DOHH2 (cell line): ENCODE data around the gene C5orf47.

Experiments
- H3F3A ChIP-seq: fragments of 200-600 bp; sonication (generic), shearing (Covaris generic); 2 replicates; pipeline ENCODE4 v1.6.0; 2016; ENCODE audit warnings: antibody characterized with exemption, mild to moderate bottlenecking; ENCODE audit not compliant: control insufficient read depth, insufficient read depth
- H3K27ac ChIP-seq: fragments of 200-600 bp; sonication (generic); 2 replicates; pipeline ENCODE4 v1.5.1; 2014; ENCODE audit warnings: low read depth, mild to moderate bottlenecking, low read length, moderate library complexity
- H3K27me3 ChIP-seq: fragments of 200-600 bp; sonication (generic); 2 replicates; pipeline ENCODE4 v1.6.1; 2014; ENCODE audit warnings: mild to moderate bottlenecking, low read length, mixed read lengths; ENCODE audit not compliant: control insufficient read depth
- H3K36me3 ChIP-seq: fragments of 200-600 bp; sonication (generic); 2 replicates; pipeline ENCODE4 v1.6.1; 2014; ENCODE audit warnings: mild to moderate bottlenecking, low read length, moderate library complexity, mixed read lengths; ENCODE audit not compliant: control insufficient read depth
- H3K4me1 ChIP-seq: fragments of 200-600 bp; sonication (generic); 2 replicates; pipeline ENCODE4 v1.6.1; 2014; ENCODE audit warnings: mild to moderate bottlenecking, low read length, mixed read lengths; ENCODE audit not compliant: control insufficient read depth
- H3K4me2 ChIP-seq: fragments of 200-600 bp; sonication (generic); 2 replicates; pipeline ENCODE4 v1.6.0; 2014; ENCODE audit warnings: mild to moderate bottlenecking, low read length, moderate library complexity
- H3K4me3 ChIP-seq: fragments of 200-600 bp; sonication (generic); 2 replicates; pipeline ENCODE4 v1.5.1; 2014; ENCODE audit warnings: mild to moderate bottlenecking, low read length, mixed read lengths
- H3K79me2 ChIP-seq: fragments of 200-600 bp; sonication (generic); 2 replicates; pipeline ENCODE4 v1.6.1; 2014; ENCODE audit warnings: mild to moderate bottlenecking, low read length, mixed read lengths; ENCODE audit not compliant: control insufficient read depth
- H3K9me2 ChIP-seq: fragments of 200-600 bp; sonication (generic); replicated peaks from 2 replicates; pipeline ENCODE4 v1.6.1; 2014; ENCODE audit warnings: mild to moderate bottlenecking, low read length, mixed read lengths; ENCODE audit not compliant: control insufficient read depth
- H3K9me3 ChIP-seq: fragments of 200-600 bp; sonication (generic); 2 replicates; pipeline ENCODE4 v1.6.1; 2014; ENCODE audit warnings: antibody characterized with exemption, low read length, mixed read lengths; ENCODE audit not compliant: control insufficient read depth, insufficient read depth
- H4K20me1 ChIP-seq: fragments of 200-600 bp; sonication (generic); 2 replicates; pipeline ENCODE4 v1.6.0; 2014; ENCODE audit warnings: low read depth, mild to moderate bottlenecking, antibody characterized with exemption, low read length, moderate library complexity; ENCODE audit not compliant: control insufficient read depth, insufficient read depth
- EZH2phosphoT487 ChIP-seq: fragments of 200-600 bp; sonication (generic); IDR thresholded peaks from 2 replicates; pipeline ENCODE4 v1.6.1; 2017; ENCODE audit warnings: borderline replicate concordance, mild to moderate bottlenecking, antibody characterized with exemption, low read length, moderate library complexity, mixed read lengths
- TF ChIP-seq, protein P1 (sequence below): fragments of 200-600 bp; sonication (generic); IDR thresholded peaks from one replicate; pipeline ENCODE4 v1.5.1; 2014; ENCODE audit warnings: antibody characterized with exemption, mild to moderate bottlenecking, low read depth, low read length; ENCODE audit not compliant: poor library complexity, severe bottlenecking

The C5orf47 gene

DNA sequence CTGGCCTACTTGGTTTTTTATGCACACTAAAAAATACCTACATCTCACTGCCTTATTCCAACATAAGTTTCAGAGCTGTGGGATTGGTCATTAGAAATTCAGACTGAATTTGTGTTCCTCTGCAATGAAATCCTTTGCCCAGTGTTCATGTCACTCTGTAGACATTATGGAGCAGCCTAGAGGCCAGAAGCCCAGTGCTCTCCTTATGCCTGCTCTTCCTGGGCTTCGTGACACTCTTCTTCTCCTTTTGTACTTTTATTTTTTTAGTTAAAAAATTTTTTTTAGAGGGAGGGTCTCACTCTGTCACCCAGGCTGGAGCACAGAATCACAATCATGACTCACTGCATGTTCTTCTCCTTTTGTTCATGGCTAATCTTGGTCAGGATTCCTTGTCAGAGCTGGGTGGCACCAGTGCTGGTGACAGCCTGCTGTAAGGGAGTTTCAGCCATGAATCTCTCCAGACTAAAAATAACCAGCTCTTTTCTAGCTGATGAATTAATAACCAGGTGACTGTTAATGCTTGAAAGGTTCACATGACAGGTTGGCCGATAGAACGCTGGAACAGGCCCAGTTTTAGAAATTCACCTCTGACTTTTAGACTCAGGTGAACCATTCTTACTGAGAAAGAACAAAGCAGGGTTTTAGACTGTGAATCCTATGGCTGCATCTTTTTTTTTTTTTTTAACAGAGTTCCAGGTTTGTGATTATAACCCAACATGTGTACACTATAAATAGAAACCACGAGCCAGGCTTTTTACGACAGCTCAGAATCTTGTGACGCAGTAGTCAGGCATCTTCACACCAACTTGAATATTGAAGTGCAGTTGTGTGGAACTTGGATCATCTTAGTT is 34.1 kb upstream of the C5orf47 start:
- no peaks in the 10 kb centered on the region for H3K9me2 ChIP-seq
- H3K4me3 ChIP-seq, result no peak overlapping the region
- no peaks in the 10 kb centered on the region for H3F3A ChIP-seq
- no peak for TF ChIP-seq EZH2phosphoT487
- TF ChIP-seq, protein P1, sequence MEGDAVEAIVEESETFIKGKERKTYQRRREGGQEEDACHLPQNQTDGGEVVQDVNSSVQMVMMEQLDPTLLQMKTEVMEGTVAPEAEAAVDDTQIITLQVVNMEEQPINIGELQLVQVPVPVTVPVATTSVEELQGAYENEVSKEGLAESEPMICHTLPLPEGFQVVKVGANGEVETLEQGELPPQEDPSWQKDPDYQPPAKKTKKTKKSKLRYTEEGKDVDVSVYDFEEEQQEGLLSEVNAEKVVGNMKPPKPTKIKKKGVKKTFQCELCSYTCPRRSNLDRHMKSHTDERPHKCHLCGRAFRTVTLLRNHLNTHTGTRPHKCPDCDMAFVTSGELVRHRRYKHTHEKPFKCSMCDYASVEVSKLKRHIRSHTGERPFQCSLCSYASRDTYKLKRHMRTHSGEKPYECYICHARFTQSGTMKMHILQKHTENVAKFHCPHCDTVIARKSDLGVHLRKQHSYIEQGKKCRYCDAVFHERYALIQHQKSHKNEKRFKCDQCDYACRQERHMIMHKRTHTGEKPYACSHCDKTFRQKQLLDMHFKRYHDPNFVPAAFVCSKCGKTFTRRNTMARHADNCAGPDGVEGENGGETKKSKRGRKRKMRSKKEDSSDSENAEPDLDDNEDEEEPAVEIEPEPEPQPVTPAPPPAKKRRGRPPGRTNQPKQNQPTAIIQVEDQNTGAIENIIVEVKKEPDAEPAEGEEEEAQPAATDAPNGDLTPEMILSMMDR, result no peak
- no peaks in the 10 kb centered on the region for H4K20me1 ChIP-seq
- no peak overlapping the region for H3K27ac ChIP-seq
- H3K27me3 ChIP-seq, result no peaks in the 10 kb centered on the region
- no peaks in the 10 kb centered on the region for H3K4me1 ChIP-seq
- no peaks in the 10 kb centered on the region for H3K9me3 ChIP-seq
- H3K79me2 ChIP-seq, result no peaks in the 10 kb centered on the region
- H3K36me3 ChIP-seq, result peaks cover 22% of the 10 kb centered on the region
- no peak overlapping the region for H3K4me2 ChIP-seq

DNA sequence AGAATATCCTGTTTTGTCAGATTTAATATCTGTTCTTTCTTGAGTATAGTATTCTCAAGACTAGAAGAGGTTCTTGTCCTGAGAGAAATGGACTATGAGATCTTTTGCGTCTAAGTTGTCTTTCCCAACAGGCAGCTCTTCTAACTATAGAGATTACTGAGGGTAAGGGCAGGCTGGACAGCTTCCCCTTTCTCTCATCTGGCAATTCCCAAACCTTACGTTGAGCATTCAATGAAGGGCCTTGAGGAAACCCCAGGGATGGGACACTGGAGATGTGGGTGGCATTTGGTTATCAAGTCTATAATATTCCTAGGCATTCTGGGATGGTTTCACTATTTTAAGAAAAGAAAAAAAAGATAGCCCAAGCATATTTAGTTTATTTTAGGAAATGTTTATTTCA is 28.0 kb upstream of the C5orf47 start:
- no peaks in the 10 kb centered on the region for H3K4me1 ChIP-seq

DNA sequence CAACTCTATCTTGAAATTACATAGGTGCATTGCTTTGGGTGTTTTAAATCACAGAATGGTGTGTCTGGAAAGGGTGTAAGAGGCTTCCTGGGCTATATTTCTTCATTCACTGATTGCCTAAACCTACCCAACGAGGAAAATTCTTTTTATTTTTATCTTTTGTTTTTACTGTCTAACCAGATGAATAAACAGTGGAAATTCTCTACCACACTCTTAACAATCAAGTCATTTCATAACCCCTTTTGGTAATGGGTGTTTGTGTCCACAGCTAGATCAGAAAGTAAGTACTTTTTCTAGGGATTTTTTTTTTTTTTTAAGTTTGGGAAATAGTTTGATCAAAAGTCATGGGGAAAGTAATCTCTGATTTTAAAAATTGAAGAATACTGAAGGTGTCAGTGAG is 27.6 kb upstream of the C5orf47 start:
- no peaks in the 10 kb centered on the region for H3K27me3 ChIP-seq
- H3K4me3 ChIP-seq, result no peak overlapping the region
- H3K9me3 ChIP-seq, result no peaks in the 10 kb centered on the region
- no peaks in the 10 kb centered on the region for H3F3A ChIP-seq
- H3K9me2 ChIP-seq, result no peaks in the 10 kb centered on the region
- no peak for TF ChIP-seq EZH2phosphoT487
- TF ChIP-seq, protein P1, result no peak
- no peaks in the 10 kb centered on the region for H3K79me2 ChIP-seq
- no peaks in the 10 kb centered on the region for H3K4me1 ChIP-seq
- H3K4me2 ChIP-seq, result no peak overlapping the region
- no peak overlapping the region for H3K27ac ChIP-seq
- H4K20me1 ChIP-seq, result no peaks in the 10 kb centered on the region
- H3K36me3 ChIP-seq, result no peaks in the 10 kb centered on the region

More for the DNA sequence above, 28.0 kb upstream of the C5orf47 start:
- TF ChIP-seq, protein P1, result no peak
- no peak for TF ChIP-seq EZH2phosphoT487
- Histone ChIP-seq H3K4me2 (no peak overlapping the region), H3K27me3 (no peaks in the 10 kb centered on the region), H3K79me2 (no peaks in the 10 kb centered on the region), H4K20me1 (no peaks in the 10 kb centered on the region), H3K9me2 (no peaks in the 10 kb centered on the region), H3K9me3 (no peaks in the 10 kb centered on the region), H3K27ac (no peak overlapping the region), H3F3A (no peaks in the 10 kb centered on the region), H3K4me3 (no peak overlapping the region), H3K36me3 (no peaks in the 10 kb centered on the region)
